Body of pancreas (tissue), 4 donors: ENCODE data around the gene ORAI2.

Experiments
- CTCF ChIP-seq, 7 experiments: fragments of 450-650 bp in 4 of 7; fragments of 200-600 bp in 3 of 7; sonication (generic) in 3 of 7; IDR thresholded peaks; one replicate each; pipeline ENCODE4 v1.5.1; 2016 to 2019; ENCODE audit warnings: antibody characterized with exemption in 7 of 7
- POLR2A ChIP-seq, 3 donors: fragments of 450-650 bp; IDR thresholded peaks; one replicate each; pipeline ENCODE4 v1.6.1; 2016; ENCODE audit warnings: antibody characterized with exemption in 3 of 3, mild to moderate bottlenecking in 2 of 3

- no peak for TF ChIP-seq CTCF (IDR thresholded peaks at IDR 0.05)
- TF ChIP-seq POLR2A (IDR thresholded peaks at IDR 0.05) = no peak
Observed at GRCh38 chr7:102392330-102392729, 41.0 kb upstream of the ORAI2 start.
